ENCODE measurements around the gene HSF4.

Gene HSF4

GRCh38 chr16:67198238-67198734 lies 33.7 kb downstream of the HSF4 start:
- in situ Hi-C loops (cut with MboI; ENCODE audit: low sequenced_read_pairs): no loop called here

GRCh38 chr16:67199011-67199807 lies 34.7 kb downstream of the HSF4 start, which contains the start of gene ELMO3:
Gene ELMO3 (plus strand): TSS chr16:67199131. CDS start chr16:67199327, 196 bp downstream.
- in situ Hi-C loops (cut with MboI; ENCODE audit: low sequenced_read_pairs): no loop called here

- in situ Hi-C loops (cut with MboI; ENCODE audit: low sequenced_read_pairs): no loop called here
These were observed 35.3 kb downstream of the HSF4 start for GRCh38 chr16:67199808-67200198.

- in situ Hi-C loops (cut with MboI; ENCODE audit: low sequenced_read_pairs): no loop called here
These were observed 35.9 kb downstream of the HSF4 start for GRCh38 chr16:67200491-67200890.

- in situ Hi-C loops (cut with MboI; ENCODE audit: low sequenced_read_pairs): no loop called here
These were observed 37.1 kb downstream of the HSF4 start for GRCh38 chr16:67201411-67202345.

- in situ Hi-C loops (cut with MboI; ENCODE audit: low sequenced_read_pairs): no loop called here
These were observed 37.9 kb downstream of the HSF4 start for GRCh38 chr16:67202426-67202825.

GRCh38 chr16:67202956-67203493 lies 38.5 kb downstream of the HSF4 start:
- in situ Hi-C loops (cut with MboI; ENCODE audit: low sequenced_read_pairs): no loop called here

GRCh38 chr16:67204076-67204475 lies 39.5 kb downstream of the HSF4 start:
- in situ Hi-C loops (cut with MboI; ENCODE audit: low sequenced_read_pairs): no loop called here

- in situ Hi-C loops (cut with MboI; ENCODE audit: low sequenced_read_pairs): no loop called here
These were observed 41.7 kb downstream of the HSF4 start for GRCh38 chr16:67206129-67206837.

- in situ Hi-C loops (cut with MboI; ENCODE audit: low sequenced_read_pairs): no loop called here
These were observed 42.3 kb downstream of the HSF4 start for GRCh38 chr16:67206838-67207248.

- in situ Hi-C loops (cut with MboI; ENCODE audit: low sequenced_read_pairs): no loop called here
These were observed 42.9 kb downstream of the HSF4 start for GRCh38 chr16:67207249-67208091.

- in situ Hi-C loops (cut with MboI; ENCODE audit: low sequenced_read_pairs): no loop called here
These were observed 43.8 kb downstream of the HSF4 start for GRCh38 chr16:67208154-67208896.

- in situ Hi-C loops (cut with MboI; ENCODE audit: low sequenced_read_pairs): no loop called here
These were observed 45.0 kb downstream of the HSF4 start for GRCh38 chr16:67209565-67209964.

- in situ Hi-C loops (cut with MboI; ENCODE audit: low sequenced_read_pairs): no loop called here
These were observed 45.8 kb downstream of the HSF4 start for GRCh38 chr16:67210069-67210937.

GRCh38 chr16:67211674-67212073 lies 47.1 kb downstream of the HSF4 start:
- in situ Hi-C loops (cut with MboI; ENCODE audit: low sequenced_read_pairs): no loop called here

GRCh38 chr16:67212766-67213165 lies 48.2 kb downstream of the HSF4 start:
- in situ Hi-C loops (cut with MboI; ENCODE audit: low sequenced_read_pairs): no loop called here

GRCh38 chr16:67213197-67214019 lies 48.9 kb downstream of the HSF4 start:
- in situ Hi-C loops (cut with MboI; ENCODE audit: low sequenced_read_pairs): no loop called here
